WTC11 (cell line): Measurements from ENCODE around the gene CEACAM3. TPM values are rescaled to one million over a fixed set of nuclear protein-coding genes. Genes with fewer than 3 reads are reported as not detected.

Experiments used
- ATAC-seq: fragments of 200-7000 bp; cut with Tn5 transposase; 2 replicates; pipeline ENCODE4 v1.10.0; 2021; ENCODE audit warnings: mild to moderate bottlenecking, moderate library complexity
- CTCF ChIA-PET: fragments of 300-600 bp; sonication (Branson Sonifier 250); formaldehyde crosslinking; loops from one replicate; lab custom pipeline; 2021; ENCODE audit warnings: antibody characterized with exemption; lab: Charles Lee
- POLR2A ChIA-PET: fragments of 350-600 bp; sonication (Branson Sonifier 250); formaldehyde crosslinking; loops from one replicate; lab custom pipeline; 2021; ENCODE audit warnings: antibody characterized with exemption; lab: Charles Lee
- DNase-seq: peaks from one replicate; pipeline ENCODE4 v3.0.0; 2021; ENCODE audit warnings: low spot score
- H3K27ac Mint-ChIP-seq: 2 replicates; pipeline ENCODE4 v1.8.0; 2021; ENCODE audit warnings: mixed read lengths
- H3K27me3 Mint-ChIP-seq: 2 replicates; pipeline ENCODE4 v1.8.0; 2021; ENCODE audit warnings: low read depth, mild to moderate bottlenecking, moderate library complexity, mixed read lengths
- H3K36me3 Mint-ChIP-seq: 2 replicates; pipeline ENCODE4 v1.8.0; 2021; ENCODE audit warnings: mixed read lengths
- H3K4me1 Mint-ChIP-seq: 2 replicates; pipeline ENCODE4 v1.8.0; 2022; ENCODE audit warnings: mixed read lengths
- H3K4me3 Mint-ChIP-seq: 2 replicates; pipeline ENCODE4 v1.8.0; 2021; ENCODE audit warnings: mild to moderate bottlenecking, moderate library complexity, mixed read lengths
- H3K9me3 Mint-ChIP-seq: 2 replicates; pipeline ENCODE4 v1.8.0; 2021; ENCODE audit warnings: mixed read lengths
- AR ChIP-seq: fragments of 250-450 bp; sonication (Bioruptor Pico); IDR thresholded peaks from 2 replicates; pipeline ENCODE4 v1.9.0; 2021; ENCODE audit warnings: mild to moderate bottlenecking
- ATF2 ChIP-seq: sonication (generic); formaldehyde crosslinking; IDR thresholded peaks from 2 replicates; pipeline ENCODE4 v1.8.1; 2022; ENCODE audit warnings: low read depth, missing genetic modification reagents, borderline replicate concordance
- CBFB ChIP-seq: sonication (generic); formaldehyde crosslinking; IDR thresholded peaks from 2 replicates; pipeline ENCODE4 v1.8.1; 2022; ENCODE audit warnings: mild to moderate bottlenecking, low read depth, missing genetic modification reagents
- E2F1 ChIP-seq: sonication (generic); formaldehyde crosslinking; IDR thresholded peaks from 2 replicates; pipeline ENCODE4 v1.8.0; 2022; ENCODE audit warnings: mild to moderate bottlenecking, missing genetic modification reagents
- EMX1 ChIP-seq: fragments of 250-450 bp; sonication (Bioruptor Pico); IDR thresholded peaks from 2 replicates; pipeline ENCODE4 v1.8.0; 2021; ENCODE audit warnings: mild to moderate bottlenecking
- ESRRA ChIP-seq: sonication (generic); formaldehyde crosslinking; IDR thresholded peaks from 2 replicates; pipeline ENCODE4 v1.8.1; 2022; ENCODE audit warnings: mild to moderate bottlenecking, missing genetic modification reagents, borderline replicate concordance
- FOXP1 ChIP-seq: sonication (generic); formaldehyde crosslinking; IDR thresholded peaks from 2 replicates; pipeline ENCODE4 v1.8.0; 2022; ENCODE audit warnings: missing genetic modification reagents, mild to moderate bottlenecking, moderate library complexity, borderline replicate concordance
- IRF2 ChIP-seq: sonication (generic); formaldehyde crosslinking; IDR thresholded peaks from 2 replicates; pipeline ENCODE4 v1.8.0; 2022; ENCODE audit warnings: low read depth, missing genetic modification reagents, borderline replicate concordance
- JUN ChIP-seq: sonication (generic); formaldehyde crosslinking; IDR thresholded peaks from 2 replicates; pipeline ENCODE4 v1.8.0; 2023; ENCODE audit warnings: mild to moderate bottlenecking, missing genetic modification reagents
- MXD4 ChIP-seq: fragments of 250-450 bp; sonication (Bioruptor Pico); IDR thresholded peaks from 2 replicates; pipeline ENCODE4 v1.8.0; 2021; ENCODE audit warnings: mild to moderate bottlenecking, moderate library complexity, borderline replicate concordance
- NFATC4 ChIP-seq: fragments of 250-450 bp; sonication (Bioruptor Pico); IDR thresholded peaks from 2 replicates; pipeline ENCODE4 v1.9.0; 2021; ENCODE audit warnings: mild to moderate bottlenecking
- NFYB ChIP-seq: sonication (generic); formaldehyde crosslinking; conservative IDR thresholded peaks from 2 replicates; pipeline ENCODE4 v1.8.0; 2022; ENCODE audit warnings: low read depth, missing genetic modification reagents
- RORB ChIP-seq: fragments of 250-450 bp; sonication (Bioruptor Pico); IDR thresholded peaks from 2 replicates; pipeline ENCODE4 v1.9.0; 2021; ENCODE audit warnings: mild to moderate bottlenecking
- TCF7 ChIP-seq: sonication (generic); formaldehyde crosslinking; IDR thresholded peaks from 2 replicates; pipeline ENCODE4 v1.8.0; 2022; ENCODE audit warnings: mild to moderate bottlenecking, low read depth, missing genetic modification reagents, moderate library complexity
- TEAD4 ChIP-seq: sonication (generic); formaldehyde crosslinking; IDR thresholded peaks from 2 replicates; pipeline ENCODE4 v1.8.0; 2022; ENCODE audit warnings: mild to moderate bottlenecking, missing genetic modification reagents
- USF2 ChIP-seq: sonication (generic); formaldehyde crosslinking; IDR thresholded peaks from 2 replicates; pipeline ENCODE4 v1.8.1; 2023; ENCODE audit warnings: mild to moderate bottlenecking, missing genetic modification reagents, moderate library complexity
- ZNF219 ChIP-seq: sonication (generic); formaldehyde crosslinking; IDR thresholded peaks from 2 replicates; pipeline ENCODE4 v1.8.0; 2023; ENCODE audit warnings: missing genetic modification reagents, mild to moderate bottlenecking, borderline replicate concordance
- total RNA-seq: library from RNA; stranded (reverse); gene quantifications from 3 replicates; pipeline ENCODE4 v1.2.3, GENCODE V29; 2021
- TF ChIP-seq, protein P1 (sequence below): sonication (generic); formaldehyde crosslinking; conservative IDR thresholded peaks from 2 replicates; pipeline ENCODE4 v1.8.1; 2022; ENCODE audit warnings: mild to moderate bottlenecking, missing genetic modification reagents
- TF ChIP-seq, protein P2 (sequence below): sonication (generic); formaldehyde crosslinking; IDR thresholded peaks from 2 replicates; pipeline ENCODE4 v1.8.1; 2023; ENCODE audit warnings: mild to moderate bottlenecking, missing genetic modification reagents

CEACAM3 gene
- total RNA-seq, 1 experiment from 2014 or later = not detected

DNA sequence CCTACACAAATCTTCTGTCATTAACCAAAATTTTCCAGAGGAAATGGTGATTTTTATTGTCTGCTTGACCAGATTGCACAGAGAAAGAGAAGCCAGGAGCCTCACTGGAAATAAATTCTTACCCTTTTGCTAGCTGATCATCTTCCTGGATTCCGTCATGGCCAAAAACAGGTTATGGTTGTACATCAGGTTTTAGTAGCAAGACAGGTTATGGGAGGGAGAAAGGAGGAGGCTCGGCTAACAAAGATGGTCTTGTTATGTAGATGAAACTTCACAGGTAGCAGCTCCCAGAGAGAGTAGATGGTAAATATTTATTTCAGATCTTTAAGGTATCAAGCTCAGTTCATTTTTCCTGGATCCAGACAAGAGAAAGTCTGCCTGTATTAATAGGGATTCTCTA lies 19.7 kb upstream of the CEACAM3 start (continued):
- no peak for TF ChIP-seq USF2 (CRISPR knock-in tag)
- no peak for TF ChIP-seq NFYB (CRISPR knock-in tag)
- TF ChIP-seq CBFB (CRISPR knock-in tag) = no peak
- TF ChIP-seq, protein P1, sequence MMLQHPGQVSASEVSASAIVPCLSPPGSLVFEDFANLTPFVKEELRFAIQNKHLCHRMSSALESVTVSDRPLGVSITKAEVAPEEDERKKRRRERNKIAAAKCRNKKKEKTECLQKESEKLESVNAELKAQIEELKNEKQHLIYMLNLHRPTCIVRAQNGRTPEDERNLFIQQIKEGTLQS (CRISPR knock-in tag) = no peak
- no peak for TF ChIP-seq NFATC4 (CRISPR knock-in tag)
- no peak for TF ChIP-seq EMX1 (CRISPR knock-in tag)

GRCh38 chr19:41783612-41784011 lies 12.8 kb upstream of the CEACAM3 start:
- no peak overlapping the region for H3K4me3 Mint-ChIP-seq
- H3K9me3 Mint-ChIP-seq = no peaks in the 10 kb centered on the region
- H3K27ac Mint-ChIP-seq = no peak overlapping the region
- TF ChIP-seq IRF2 (CRISPR knock-in tag) (no peak), E2F1 (CRISPR knock-in tag) (no peak), MXD4 (CRISPR knock-in tag) (no peak), RORB (CRISPR knock-in tag) (no peak), JUN (no peak), TEAD4 (CRISPR knock-in tag) (no peak), ESRRA (CRISPR knock-in tag) (no peak), ZNF219 (no peak), AR (CRISPR knock-in tag) (no peak), FOXP1 (CRISPR knock-in tag) (no peak), TCF7 (CRISPR knock-in tag) (no peak), ATF2 (CRISPR knock-in tag) (no peak)
- TF ChIP-seq, protein P2, sequence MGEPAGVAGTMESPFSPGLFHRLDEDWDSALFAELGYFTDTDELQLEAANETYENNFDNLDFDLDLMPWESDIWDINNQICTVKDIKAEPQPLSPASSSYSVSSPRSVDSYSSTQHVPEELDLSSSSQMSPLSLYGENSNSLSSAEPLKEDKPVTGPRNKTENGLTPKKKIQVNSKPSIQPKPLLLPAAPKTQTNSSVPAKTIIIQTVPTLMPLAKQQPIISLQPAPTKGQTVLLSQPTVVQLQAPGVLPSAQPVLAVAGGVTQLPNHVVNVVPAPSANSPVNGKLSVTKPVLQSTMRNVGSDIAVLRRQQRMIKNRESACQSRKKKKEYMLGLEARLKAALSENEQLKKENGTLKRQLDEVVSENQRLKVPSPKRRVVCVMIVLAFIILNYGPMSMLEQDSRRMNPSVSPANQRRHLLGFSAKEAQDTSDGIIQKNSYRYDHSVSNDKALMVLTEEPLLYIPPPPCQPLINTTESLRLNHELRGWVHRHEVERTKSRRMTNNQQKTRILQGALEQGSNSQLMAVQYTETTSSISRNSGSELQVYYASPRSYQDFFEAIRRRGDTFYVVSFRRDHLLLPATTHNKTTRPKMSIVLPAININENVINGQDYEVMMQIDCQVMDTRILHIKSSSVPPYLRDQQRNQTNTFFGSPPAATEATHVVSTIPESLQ (CRISPR knock-in tag) = no peak
- DNase-seq (no peak), ATAC-seq (no peak)
- peaks cover 40% of the 10 kb centered on the region for H3K27me3 Mint-ChIP-seq
- ChIA-PET CTCF (interaction anchor here (0.9 to 5.8 kb wide), 6 partner anchors 8 to 77 kb away, joined by 4 to 131 read pairs (median 8); partner anchors contain the start of gene CEACAM3), POLR2A (no interaction called here)
- H3K36me3 Mint-ChIP-seq = no peaks in the 10 kb centered on the region
- peaks cover 6% of the 10 kb centered on the region for H3K4me1 Mint-ChIP-seq
